PC-3 (cell line): Measurements from ENCODE around the gene CENPVL1. TPM values are rescaled to one million over a fixed set of nuclear protein-coding genes. Genes with fewer than 3 reads are reported as not detected.

ENCODE experiments used
- ATAC-seq: fragments of 200-7000 bp; cut with Tn5 transposase; 2 replicates; pipeline ENCODE4 v1.9.1; 2020; ENCODE audit warnings: mild to moderate bottlenecking, moderate library complexity
- BruUV-seq: library from RNA; stranded (reverse); fragments of 400-500 nt; replicated peaks from 2 replicates; lab custom pipeline; 2021; lab: Mats Ljungman, UMichigan
- CTCF ChIA-PET: fragments of 300-600 bp; sonication (Branson Sonifier 250); formaldehyde crosslinking; loops from one replicate; lab custom pipeline; 2022; ENCODE audit warnings: antibody characterized with exemption; lab: Charles Lee
- POLR2A ChIA-PET: fragments of 300-600 bp; sonication (Branson Sonifier 250); formaldehyde crosslinking; loops from one replicate; lab custom pipeline; 2022; ENCODE audit warnings: antibody characterized with exemption; ENCODE audit not compliant: unreplicated experiment; lab: Charles Lee
- DNase-seq: peaks from one replicate; pipeline ENCODE4 v3.0.0-alpha.2; 2015
- H2AFZ ChIP-seq: fragments of 300-600 bp; sonication (generic); 2 replicates; pipeline ENCODE4 v1.6.0; 2016; ENCODE audit warnings: antibody characterized with exemption, low read length
- H3F3A ChIP-seq: fragments of 300-600 bp; sonication (generic); one replicate; pipeline ENCODE4 v1.6.0; 2017; ENCODE audit warnings: antibody characterized with exemption, low read length, control low read depth, mild to moderate bottlenecking; ENCODE audit not compliant: unreplicated experiment
- H3K27ac ChIP-seq: fragments of 300-600 bp; sonication (generic); 2 replicates; pipeline ENCODE4 v1.5.1; 2016; ENCODE audit warnings: mild to moderate bottlenecking, low read length
- H3K27me3 ChIP-seq: fragments of 300-600 bp; sonication (generic); 2 replicates; pipeline ENCODE4 v1.6.1; 2016; ENCODE audit warnings: low read length, mixed read lengths
- H3K36me3 ChIP-seq: fragments of 300-600 bp; sonication (generic); 2 replicates; pipeline ENCODE4 v1.6.1; 2016; ENCODE audit warnings: low read depth, mixed run types, low read length, mixed read lengths
- H3K4me1 ChIP-seq: fragments of 300-600 bp; sonication (generic); 2 replicates; pipeline ENCODE4 v1.5.1; 2016; ENCODE audit warnings: low read length; ENCODE audit not compliant: insufficient read depth
- H3K4me2 ChIP-seq: fragments of 300-600 bp; sonication (generic); 2 replicates; pipeline ENCODE4 v1.6.0; 2016; ENCODE audit warnings: low read length
- H3K4me3 ChIP-seq: fragments of 300-600 bp; sonication (generic); 2 replicates; pipeline ENCODE4 v1.5.1; 2016; ENCODE audit warnings: mild to moderate bottlenecking, low read length, mixed read lengths
- H3K79me2 ChIP-seq: fragments of 300-600 bp; sonication (generic); 2 replicates; pipeline ENCODE4 v1.6.1; 2017; ENCODE audit warnings: low read length, mixed read lengths
- H3K9ac ChIP-seq: fragments of 300-600 bp; sonication (generic); 2 replicates; pipeline ENCODE4 v1.6.0; 2016; ENCODE audit warnings: mild to moderate bottlenecking, low read length
- H3K9me2 ChIP-seq: fragments of 300-600 bp; sonication (generic); replicated peaks from 2 replicates; pipeline ENCODE4 v1.6.1; 2016; ENCODE audit warnings: mixed run types, low read length, mixed read lengths
- H3K9me3 ChIP-seq: fragments of 300-600 bp; sonication (generic); 2 replicates; pipeline ENCODE4 v1.6.1; 2016; ENCODE audit warnings: low read length, mixed read lengths
- H4K20me1 ChIP-seq: fragments of 300-600 bp; sonication (generic); 2 replicates; pipeline ENCODE4 v1.6.1; 2016; ENCODE audit warnings: low read length, mixed read lengths
- EZH2 ChIP-seq: fragments of 300-600 bp; sonication (generic); IDR thresholded peaks from one replicate; pipeline ENCODE4 v1.6.1; 2017; ENCODE audit warnings: antibody characterized with exemption, mild to moderate bottlenecking, low read length; ENCODE audit not compliant: unreplicated experiment
- EZH2phosphoT487 ChIP-seq: fragments of 300-600 bp; sonication (generic); IDR thresholded peaks from 2 replicates; pipeline ENCODE4 v1.6.1; 2018; ENCODE audit warnings: mild to moderate bottlenecking, antibody characterized with exemption, low read length, borderline replicate concordance
- intact Hi-C: fragments of 100-400 bp; cut with micrococcal nuclease; formaldehyde crosslinking; loops from 2 replicates; pipeline ENCODE4 v1.9.0; 2023
- total RNA-seq: library from RNA; depleted of rRNA; stranded (reverse); fragments of >200 nt; gene quantifications from 2 replicates; pipeline ENCODE4 v1.2.3, GENCODE V29; 2014
- TF ChIP-seq, protein P1 (sequence below): fragments of 300-600 bp; sonication (generic); conservative IDR thresholded peaks from 2 replicates; pipeline ENCODE4 v1.5.1; 2017; ENCODE audit warnings: antibody characterized with exemption, low read depth, mild to moderate bottlenecking, low read length

Gene CENPVL1
- total RNA-seq, 1 experiment from 2014 or later: not detected

DNA sequence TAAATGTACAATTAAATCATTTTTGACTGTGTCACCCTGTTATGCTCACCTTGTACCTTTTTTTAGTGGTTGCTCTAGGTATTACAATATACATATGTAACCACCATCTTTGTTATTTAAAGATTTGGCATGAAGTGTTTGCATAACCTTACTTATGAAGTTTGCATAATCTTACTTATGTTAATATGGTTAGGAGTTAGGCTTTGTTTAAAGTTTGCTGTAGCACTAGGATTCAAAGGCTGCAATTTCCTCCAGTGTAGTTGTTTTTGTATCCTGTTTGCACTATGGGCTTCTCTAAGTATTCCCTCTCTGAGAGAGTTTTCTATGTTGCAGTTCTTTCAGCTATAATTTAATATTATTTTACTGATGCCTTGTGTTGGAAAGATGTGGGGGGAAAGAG is 17.9 kb downstream of the CENPVL1 start:
- H4K20me1 ChIP-seq: no peaks in the 10 kb centered on the region
- H2AFZ ChIP-seq: no peak overlapping the region
- H3K9ac ChIP-seq: no peak overlapping the region
- BruUV-seq: no TSS peak
- no peaks in the 10 kb centered on the region for H3K9me2 ChIP-seq
- no peak overlapping the region for H3K4me2 ChIP-seq
- ATAC-seq (no peak), DNase-seq (no peak)
- ChIA-PET CTCF (no interaction called here), POLR2A (no interaction called here)
- H3K27me3 ChIP-seq: 0 out of 2 replicates have a peak, but pooled peaks cover 3% of the 10 kb centered on the region
- no peaks in the 10 kb centered on the region for H3K4me1 ChIP-seq
- no peak overlapping the region for H3K4me3 ChIP-seq
- no peak overlapping the region for H3K27ac ChIP-seq
- no peaks in the 10 kb centered on the region for H3K9me3 ChIP-seq
- no peaks in the 10 kb centered on the region for H3K79me2 ChIP-seq
- intact Hi-C loops: no loop called here
- no peaks in the 10 kb centered on the region for H3K36me3 ChIP-seq
- TF ChIP-seq, protein P1, sequence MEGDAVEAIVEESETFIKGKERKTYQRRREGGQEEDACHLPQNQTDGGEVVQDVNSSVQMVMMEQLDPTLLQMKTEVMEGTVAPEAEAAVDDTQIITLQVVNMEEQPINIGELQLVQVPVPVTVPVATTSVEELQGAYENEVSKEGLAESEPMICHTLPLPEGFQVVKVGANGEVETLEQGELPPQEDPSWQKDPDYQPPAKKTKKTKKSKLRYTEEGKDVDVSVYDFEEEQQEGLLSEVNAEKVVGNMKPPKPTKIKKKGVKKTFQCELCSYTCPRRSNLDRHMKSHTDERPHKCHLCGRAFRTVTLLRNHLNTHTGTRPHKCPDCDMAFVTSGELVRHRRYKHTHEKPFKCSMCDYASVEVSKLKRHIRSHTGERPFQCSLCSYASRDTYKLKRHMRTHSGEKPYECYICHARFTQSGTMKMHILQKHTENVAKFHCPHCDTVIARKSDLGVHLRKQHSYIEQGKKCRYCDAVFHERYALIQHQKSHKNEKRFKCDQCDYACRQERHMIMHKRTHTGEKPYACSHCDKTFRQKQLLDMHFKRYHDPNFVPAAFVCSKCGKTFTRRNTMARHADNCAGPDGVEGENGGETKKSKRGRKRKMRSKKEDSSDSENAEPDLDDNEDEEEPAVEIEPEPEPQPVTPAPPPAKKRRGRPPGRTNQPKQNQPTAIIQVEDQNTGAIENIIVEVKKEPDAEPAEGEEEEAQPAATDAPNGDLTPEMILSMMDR: no peak
- no peak for TF ChIP-seq EZH2
- TF ChIP-seq EZH2phosphoT487: no peak
- H3F3A ChIP-seq: no peaks in the 10 kb centered on the region

DNA sequence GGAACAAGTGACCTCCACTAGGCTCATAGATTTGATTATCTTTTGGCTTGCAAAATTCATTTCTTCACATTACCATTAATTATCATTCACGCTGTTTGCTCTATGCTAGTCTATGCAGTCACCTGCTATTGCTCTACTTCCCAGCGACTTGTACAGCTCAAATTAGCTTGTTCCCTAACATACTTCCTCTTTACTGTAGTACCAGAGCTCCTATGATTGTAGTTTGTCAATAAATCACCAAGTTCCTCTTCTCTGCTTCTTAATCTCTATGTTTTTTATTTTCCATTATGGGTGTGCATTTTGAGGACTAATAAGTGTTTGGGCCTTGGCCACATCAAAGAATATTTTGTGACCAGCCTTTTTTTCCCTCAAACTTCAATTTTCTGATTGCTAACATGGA is 26.8 kb downstream of the CENPVL1 start:
- Histone ChIP-seq H3K9ac (no peak overlapping the region), H3K36me3 (no peaks in the 10 kb centered on the region), H4K20me1 (no peaks in the 10 kb centered on the region), H3K79me2 (no peaks in the 10 kb centered on the region), H3K27me3 (peaks cover 22% of the 10 kb centered on the region; the same call in 1 of the 2 replicates), H3K27ac (no peak overlapping the region), H3K4me3 (no peak overlapping the region), H3F3A (no peaks in the 10 kb centered on the region), H3K9me3 (no peaks in the 10 kb centered on the region), H3K9me2 (no peaks in the 10 kb centered on the region), H3K4me1 (no peaks in the 10 kb centered on the region), H2AFZ (no peak overlapping the region), H3K4me2 (no peak overlapping the region)
- TF ChIP-seq, protein P1: no peak
- TF ChIP-seq EZH2: no peak
- no peak for TF ChIP-seq EZH2phosphoT487
- ChIA-PET POLR2A (no interaction called here), CTCF (no interaction called here)
- DNase-seq (no peak), ATAC-seq (no peak)
- intact Hi-C loops: no loop called here
- no TSS peak for BruUV-seq

DNA sequence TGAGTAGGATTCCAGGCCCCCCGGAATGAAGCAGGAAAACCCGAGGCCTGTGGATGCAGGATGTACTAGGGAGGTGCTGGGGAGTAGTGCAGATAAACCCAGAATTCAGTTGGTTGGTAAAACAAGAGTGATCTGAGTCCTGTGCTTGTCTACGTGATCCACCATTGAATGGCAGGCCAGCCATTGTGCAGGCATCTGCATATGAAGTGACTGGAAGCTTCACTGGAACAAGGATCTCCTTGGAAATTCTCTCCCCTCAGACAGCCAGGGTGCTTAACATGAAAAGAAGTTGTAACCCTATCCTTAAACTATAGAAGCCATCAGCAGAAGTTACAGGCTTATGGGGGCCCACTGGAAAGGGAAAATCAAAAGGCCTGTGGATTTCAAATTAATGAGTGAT is 32.3 kb downstream of the CENPVL1 start:
- Histone ChIP-seq H3K9me2 (no peaks in the 10 kb centered on the region), H3K27ac (no peak overlapping the region), H3K36me3 (no peaks in the 10 kb centered on the region), H3K27me3 (peaks cover 22% of the 10 kb centered on the region; the same call in 1 of the 2 replicates), H3K4me3 (peak overlapping the region; percentile 89; the same call in 1 of the 2 replicates), H3K4me1 (no peaks in the 10 kb centered on the region; the same call in 1 of the 2 replicates), H3K9ac (peak overlapping the region; percentile 80; the same call in 1 of the 2 replicates), H3K79me2 (peaks cover 19% of the 10 kb centered on the region), H3K9me3 (no peaks in the 10 kb centered on the region), H3K4me2 (peak overlapping the region; percentile 91), H4K20me1 (no peaks in the 10 kb centered on the region), H3F3A (no peaks in the 10 kb centered on the region), H2AFZ (peak overlapping the region; percentile 95)
- ATAC-seq (no peak), DNase-seq (no peak)
- no TSS peak for BruUV-seq
- TF ChIP-seq EZH2 (no peak), EZH2phosphoT487 (no peak)
- TF ChIP-seq, protein P1: no peak
- ChIA-PET CTCF (no interaction called here), POLR2A (no interaction called here)
- intact Hi-C loops: no loop called here
